ENCODE measurements around the gene PIGS.

The PIGS gene

GRCh38 chr17:28549236-28550132, 21.8 kb downstream of the PIGS start:
- DNase-seq, result no peak

- no peak for DNase-seq
Observed at GRCh38 chr17:28548417-28549130, 22.8 kb downstream of the PIGS start.

GRCh38 chr17:28547623-28548416, 23.5 kb downstream of the PIGS start:
- no peak for DNase-seq

GRCh38 chr17:28547096-28547622, 24.2 kb downstream of the PIGS start:
- DNase-seq, result no peak

GRCh38 chr17:28545787-28546415, 25.4 kb downstream of the PIGS start:
- DNase-seq, result no peak

GRCh38 chr17:28545141-28545503, 26.2 kb downstream of the PIGS start:
- DNase-seq, result no peak

GRCh38 chr17:28544402-28545140, 26.8 kb downstream of the PIGS start:
- DNase-seq, result no peak

GRCh38 chr17:28541439-28541838, 29.9 kb downstream of the PIGS start:
- DNase-seq, result no peak

GRCh38 chr17:28540231-28540630, 31.1 kb downstream of the PIGS start:
- DNase-seq, result no peak

- DNase-seq, result no peak
Observed at GRCh38 chr17:28538296-28538895, 32.9 kb downstream of the PIGS start.

- DNase-seq, result no peak
Observed at GRCh38 chr17:28537219-28537610, 34.1 kb downstream of the PIGS start.

- no peak for DNase-seq
Observed at GRCh38 chr17:28536532-28537218, 34.6 kb downstream of the PIGS start.

GRCh38 chr17:28534740-28535375, 36.5 kb downstream of the PIGS start:
- DNase-seq, result no peak

GRCh38 chr17:28533091-28533807, 38.1 kb downstream of the PIGS start:
- DNase-seq, result no peak

GRCh38 chr17:28532050-28532960, 39.0 kb downstream of the PIGS start:
- DNase-seq, result no peak

- DNase-seq, result no peak
Observed at GRCh38 chr17:28530926-28531325, 40.4 kb downstream of the PIGS start.

- DNase-seq, result no peak
Observed at GRCh38 chr17:28530250-28530649, 41.1 kb downstream of the PIGS start.

GRCh38 chr17:28529013-28529400, 42.3 kb downstream of the PIGS start:
- no peak for DNase-seq
